ENCODE measurements around the gene PLAAT2. TPM values are rescaled to one million over a fixed set of nuclear protein-coding genes. Genes with fewer than 3 reads are reported as not detected.

Gene PLAAT2
- total RNA-seq, result 1 to 10 TPM; 1.1 to 2.6 (median 2.0) TPM

GRCh38 chr11:63563201-63564055, at the start of gene PLAAT2:
Gene PLAAT2, minus strand, starts transcription at chr11:63563379. Its CDS starts 55 bp downstream, at chr11:63563324.
- peak in 1 of 2 donors; percentile 13 for DNase-seq (ENCODE audit: low spot score in 2 of 2)
- TF ChIP-seq POLR2AphosphoS5 (IDR thresholded peaks at IDR 0.05) (no peak), POLR2A (IDR thresholded peaks at IDR 0.05) (no peak)
- TF ChIP-seq, protein P1, sequence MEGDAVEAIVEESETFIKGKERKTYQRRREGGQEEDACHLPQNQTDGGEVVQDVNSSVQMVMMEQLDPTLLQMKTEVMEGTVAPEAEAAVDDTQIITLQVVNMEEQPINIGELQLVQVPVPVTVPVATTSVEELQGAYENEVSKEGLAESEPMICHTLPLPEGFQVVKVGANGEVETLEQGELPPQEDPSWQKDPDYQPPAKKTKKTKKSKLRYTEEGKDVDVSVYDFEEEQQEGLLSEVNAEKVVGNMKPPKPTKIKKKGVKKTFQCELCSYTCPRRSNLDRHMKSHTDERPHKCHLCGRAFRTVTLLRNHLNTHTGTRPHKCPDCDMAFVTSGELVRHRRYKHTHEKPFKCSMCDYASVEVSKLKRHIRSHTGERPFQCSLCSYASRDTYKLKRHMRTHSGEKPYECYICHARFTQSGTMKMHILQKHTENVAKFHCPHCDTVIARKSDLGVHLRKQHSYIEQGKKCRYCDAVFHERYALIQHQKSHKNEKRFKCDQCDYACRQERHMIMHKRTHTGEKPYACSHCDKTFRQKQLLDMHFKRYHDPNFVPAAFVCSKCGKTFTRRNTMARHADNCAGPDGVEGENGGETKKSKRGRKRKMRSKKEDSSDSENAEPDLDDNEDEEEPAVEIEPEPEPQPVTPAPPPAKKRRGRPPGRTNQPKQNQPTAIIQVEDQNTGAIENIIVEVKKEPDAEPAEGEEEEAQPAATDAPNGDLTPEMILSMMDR (IDR thresholded peaks at IDR 0.05), result no peak
- H3K27me3 ChIP-seq, result no peaks in the 10 kb centered on the region
- H3K27ac ChIP-seq, result peak within 1 kb of the TSS; percentile 50 to 69
- H3K36me3 ChIP-seq, result no peaks in the 10 kb centered on the region
- peaks cover 0 to 9% of the 10 kb centered on the region in 2 donors for H3K4me1 ChIP-seq
- H3K9me3 ChIP-seq, result no peaks in the 10 kb centered on the region
- intact Hi-C loops (cut with DNase I; ENCODE audit: low total_unique reads), result no loop called here
- H3K4me3 ChIP-seq, result no peak within 1 kb of the TSS

GRCh38 chr11:63612181-63612580, 49.0 kb upstream of the PLAAT2 start:
- Histone ChIP-seq H3K4me3 (peak overlapping the region in 2 of 3 donors; percentile 74 to 84), H3K9me3 (no peaks in the 10 kb centered on the region), H3K27ac (peak overlapping the region; percentile 92 to 93), H3K4me1 (peaks cover 14 to 19% of the 10 kb centered on the region in 2 donors), H3K36me3 (no peaks in the 10 kb centered on the region), H3K27me3 (no peaks in the 10 kb centered on the region)
- intact Hi-C loops (cut with DNase I; ENCODE audit: low total_unique reads), result no loop called here
- TF ChIP-seq POLR2A (IDR thresholded peaks at IDR 0.05), result no peak
- TF ChIP-seq, protein P1 (IDR thresholded peaks at IDR 0.05), result no peak
- TF ChIP-seq POLR2AphosphoS5 (IDR thresholded peaks at IDR 0.05), result no peak
- DNase-seq (ENCODE audit: low spot score in 2 of 2), result no peak

DNA sequence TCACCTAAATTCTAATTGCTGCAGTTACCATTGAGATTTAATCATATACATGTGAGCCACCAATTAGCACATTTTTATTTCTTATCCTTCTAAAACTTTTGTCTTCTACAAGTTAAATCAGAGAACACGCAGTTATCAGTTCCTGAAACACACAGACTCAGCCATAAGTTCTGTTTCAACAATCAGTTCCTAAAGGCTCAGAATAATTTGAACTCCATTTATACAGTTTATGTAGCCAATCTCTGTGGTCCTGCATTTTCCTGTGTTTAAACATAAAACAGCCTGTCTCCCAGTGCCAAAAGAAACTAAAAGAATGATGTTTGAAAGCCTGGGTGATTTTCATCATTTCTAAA, 48.2 kb upstream of the PLAAT2 start:
- no peaks in the 10 kb centered on the region for H3K27me3 ChIP-seq
- peak overlapping the region; percentile 92 to 93 for H3K27ac ChIP-seq
- intact Hi-C loops (cut with DNase I; ENCODE audit: low total_unique reads), result no loop called here
- H3K9me3 ChIP-seq, result no peaks in the 10 kb centered on the region
- TF ChIP-seq POLR2AphosphoS5 (IDR thresholded peaks at IDR 0.05) (no peak), POLR2A (IDR thresholded peaks at IDR 0.05) (no peak)
- TF ChIP-seq, protein P1 (IDR thresholded peaks at IDR 0.05), result no peak
- H3K4me3 ChIP-seq, result peak overlapping the region; percentile 2 to 84 (median 74)
- H3K4me1 ChIP-seq, result peaks cover 14 to 19% of the 10 kb centered on the region in 2 donors
- no peak for DNase-seq (ENCODE audit: low spot score in 2 of 2)
- no peaks in the 10 kb centered on the region for H3K36me3 ChIP-seq

- intact Hi-C loops (cut with DNase I; ENCODE audit: low total_unique reads), result no loop called here
- no peak for DNase-seq (ENCODE audit: low spot score in 2 of 2)
Measured at GRCh38 chr11:63610604-63611394, 47.6 kb upstream of the PLAAT2 start.

More at GRCh38 chr11:63610604-63611394, 47.6 kb upstream of the PLAAT2 start:
- TF ChIP-seq POLR2AphosphoS5 (IDR thresholded peaks at IDR 0.05), result no peak
- TF ChIP-seq, protein P1 (IDR thresholded peaks at IDR 0.05), result peak in 2 of 3 donors; percentile 17 to 39
- TF ChIP-seq POLR2A (IDR thresholded peaks at IDR 0.05), result no peak
- peaks cover 14 to 19% of the 10 kb centered on the region in 2 donors for H3K4me1 ChIP-seq
- H3K27me3 ChIP-seq, result no peaks in the 10 kb centered on the region
- H3K4me3 ChIP-seq, result peak overlapping the region; percentile 2 to 84 (median 74)
- peak overlapping the region; percentile 92 to 93 for H3K27ac ChIP-seq
- H3K9me3 ChIP-seq, result no peaks in the 10 kb centered on the region
- no peaks in the 10 kb centered on the region for H3K36me3 ChIP-seq

Data from breast epithelium (tissue), 4 donors.